Lower leg skin (tissue), 3 donors: ENCODE results near the gene C5orf34.
"Not testable (repeated sequence)": the region's sequence is repeated elsewhere in the genome, so short reads cannot be mapped to it uniquely, and the experiment has no call there.

ENCODE experiments used
- POLR2A ChIP-seq, 2 donors: fragments of 450-650 bp; IDR thresholded peaks; one replicate each; pipeline ENCODE4 v1.6.1; 2016 to 2017; ENCODE audit warnings: antibody characterized with exemption in 2 of 2, mild to moderate bottlenecking in 1 of 2, moderate library complexity in 1 of 2
- TF ChIP-seq, protein P1 (sequence below), 3 donors: fragments of 450-650 bp; IDR thresholded peaks; one replicate each; pipeline ENCODE4 v1.5.1; 2016; ENCODE audit warnings: antibody characterized with exemption in 3 of 3, mild to moderate bottlenecking in 3 of 3, moderate library complexity in 2 of 3

DNA sequence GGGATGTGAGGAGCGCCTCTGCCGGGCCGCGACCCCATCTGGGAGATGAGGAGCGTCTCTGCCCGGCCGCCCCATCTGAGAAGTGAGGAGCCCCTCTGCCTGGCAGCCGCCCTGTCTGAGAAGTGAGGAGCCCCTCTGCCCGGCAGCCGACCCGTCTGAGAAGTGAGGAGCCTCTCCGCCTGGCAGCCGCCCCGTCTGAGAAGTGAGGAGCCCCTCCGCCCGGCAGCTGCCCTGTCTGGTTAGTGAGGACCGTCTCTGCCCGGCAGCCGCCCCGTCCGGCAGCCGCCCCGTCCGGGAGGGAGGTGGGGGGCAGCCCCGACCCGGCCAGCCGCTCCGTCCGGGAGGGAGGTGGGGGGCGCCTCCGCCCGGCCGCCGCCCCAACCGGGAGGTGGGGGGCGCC, 3.9 kb downstream of the C5orf34 start:
- TF ChIP-seq POLR2A (IDR thresholded peaks at IDR 0.05): not testable (repeated sequence)
- TF ChIP-seq, protein P1, sequence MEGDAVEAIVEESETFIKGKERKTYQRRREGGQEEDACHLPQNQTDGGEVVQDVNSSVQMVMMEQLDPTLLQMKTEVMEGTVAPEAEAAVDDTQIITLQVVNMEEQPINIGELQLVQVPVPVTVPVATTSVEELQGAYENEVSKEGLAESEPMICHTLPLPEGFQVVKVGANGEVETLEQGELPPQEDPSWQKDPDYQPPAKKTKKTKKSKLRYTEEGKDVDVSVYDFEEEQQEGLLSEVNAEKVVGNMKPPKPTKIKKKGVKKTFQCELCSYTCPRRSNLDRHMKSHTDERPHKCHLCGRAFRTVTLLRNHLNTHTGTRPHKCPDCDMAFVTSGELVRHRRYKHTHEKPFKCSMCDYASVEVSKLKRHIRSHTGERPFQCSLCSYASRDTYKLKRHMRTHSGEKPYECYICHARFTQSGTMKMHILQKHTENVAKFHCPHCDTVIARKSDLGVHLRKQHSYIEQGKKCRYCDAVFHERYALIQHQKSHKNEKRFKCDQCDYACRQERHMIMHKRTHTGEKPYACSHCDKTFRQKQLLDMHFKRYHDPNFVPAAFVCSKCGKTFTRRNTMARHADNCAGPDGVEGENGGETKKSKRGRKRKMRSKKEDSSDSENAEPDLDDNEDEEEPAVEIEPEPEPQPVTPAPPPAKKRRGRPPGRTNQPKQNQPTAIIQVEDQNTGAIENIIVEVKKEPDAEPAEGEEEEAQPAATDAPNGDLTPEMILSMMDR (IDR thresholded peaks at IDR 0.05): not testable (repeated sequence)
